Measurements from ENCODE around the gene SAMD4A.

DNA sequence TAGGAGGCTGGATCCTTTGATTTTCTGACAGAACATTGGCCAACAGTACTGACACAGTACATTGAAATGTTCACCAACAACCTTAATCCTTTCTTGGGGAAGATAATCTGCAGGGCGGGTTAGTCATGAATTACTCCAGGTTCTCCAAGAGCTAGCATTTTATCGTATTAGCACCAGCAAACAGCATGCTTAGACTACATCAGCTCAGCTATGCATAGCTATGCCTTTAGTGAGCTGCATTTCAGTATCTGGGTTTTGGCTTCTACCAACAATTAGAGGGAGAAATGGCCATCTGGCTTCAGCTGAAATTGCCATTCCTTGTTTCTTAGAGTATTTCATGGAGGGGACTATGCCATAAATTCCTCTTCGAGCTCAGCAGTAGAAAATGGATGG lies 33.8 kb downstream of the SAMD4A start:
- TF ChIP-seq, protein P1, sequence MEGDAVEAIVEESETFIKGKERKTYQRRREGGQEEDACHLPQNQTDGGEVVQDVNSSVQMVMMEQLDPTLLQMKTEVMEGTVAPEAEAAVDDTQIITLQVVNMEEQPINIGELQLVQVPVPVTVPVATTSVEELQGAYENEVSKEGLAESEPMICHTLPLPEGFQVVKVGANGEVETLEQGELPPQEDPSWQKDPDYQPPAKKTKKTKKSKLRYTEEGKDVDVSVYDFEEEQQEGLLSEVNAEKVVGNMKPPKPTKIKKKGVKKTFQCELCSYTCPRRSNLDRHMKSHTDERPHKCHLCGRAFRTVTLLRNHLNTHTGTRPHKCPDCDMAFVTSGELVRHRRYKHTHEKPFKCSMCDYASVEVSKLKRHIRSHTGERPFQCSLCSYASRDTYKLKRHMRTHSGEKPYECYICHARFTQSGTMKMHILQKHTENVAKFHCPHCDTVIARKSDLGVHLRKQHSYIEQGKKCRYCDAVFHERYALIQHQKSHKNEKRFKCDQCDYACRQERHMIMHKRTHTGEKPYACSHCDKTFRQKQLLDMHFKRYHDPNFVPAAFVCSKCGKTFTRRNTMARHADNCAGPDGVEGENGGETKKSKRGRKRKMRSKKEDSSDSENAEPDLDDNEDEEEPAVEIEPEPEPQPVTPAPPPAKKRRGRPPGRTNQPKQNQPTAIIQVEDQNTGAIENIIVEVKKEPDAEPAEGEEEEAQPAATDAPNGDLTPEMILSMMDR (conservative IDR thresholded peaks at IDR 0.05 in 1 of 2, IDR thresholded peaks at IDR 0.05 in 1 of 2; ENCODE audit: extremely low read depth in 1 of 2, insufficient read depth in 1 of 2, low read depth in 1 of 2, low read length in 2 of 2): no peak
- TF ChIP-seq EZH2 (IDR thresholded peaks at IDR 0.05; ENCODE audit: borderline replicate concordance, low read length): no peak

Data from mammary epithelial cell (primary cell).